Measurements from ENCODE around the gene KLHL2.
"Not testable (repeated sequence)": the region's sequence is repeated elsewhere in the genome, so short reads cannot be mapped to it uniquely, and the experiment has no call there.

- not testable (repeated sequence) for TF ChIP-seq SUZ12 (IDR thresholded peaks at IDR 0.05); FOXM1 (IDR thresholded peaks at IDR 0.05; ENCODE audit: borderline replicate concordance); BHLHE40 (IDR thresholded peaks at IDR 0.05; ENCODE audit: borderline replicate concordance); PKNOX1 (IDR thresholded peaks at IDR 0.05); FOXK2 (IDR thresholded peaks at IDR 0.05); SP1 (IDR thresholded peaks at IDR 0.05)
Observed at GRCh38 chr4:165256074-165256659, 48.8 kb downstream of the KLHL2 start.

Data from HEK293T (cell line).